Panc1 (cell line): ENCODE results near the gene DAG1.

Experiments
- CTCF ChIP-seq: fragments of 450-650 bp; IDR thresholded peaks from 2 replicates; pipeline ENCODE4 v1.5.1; 2017; ENCODE audit warnings: mild to moderate bottlenecking
- POLR2AphosphoS5 ChIP-seq: IDR thresholded peaks from 2 replicates; pipeline ENCODE4 v1.6.1; 2012; ENCODE audit warnings: mild to moderate bottlenecking, low read depth, low read length, moderate library complexity

GRCh38 chr3:49460956-49461355 is 9.1 kb upstream of the DAG1 start:
- TF ChIP-seq CTCF = no peak
- no peak for TF ChIP-seq POLR2AphosphoS5
